Measurements from ENCODE around the gene OPN4.

- TF ChIP-seq USF1 (IDR thresholded peaks at IDR 0.05) (no peak), YY1 (IDR thresholded peaks at IDR 0.05; ENCODE audit: low read depth) (no peak), REST (IDR thresholded peaks at IDR 0.05; ENCODE audit: low read depth) (no peak), CEBPB (IDR thresholded peaks at IDR 0.05) (no peak), ZBTB7A (IDR thresholded peaks at IDR 0.05; ENCODE audit: low read depth) (no peak), EP300 (IDR thresholded peaks at IDR 0.05; ENCODE audit: borderline replicate concordance) (no peak), TAF1 (IDR thresholded peaks at IDR 0.05; ENCODE audit: low read depth) (no peak), CREB1 (IDR thresholded peaks at IDR 0.05; ENCODE audit: low read depth) (no peak), MAX (IDR thresholded peaks at IDR 0.05) (no peak)
Observed at GRCh38 chr10:86667421-86668181, 13.3 kb downstream of the OPN4 start.
